RPMI7951 (cell line): ENCODE results near the gene CFHR2. TPM values are rescaled to one million over a fixed set of nuclear protein-coding genes. Genes with fewer than 3 reads are reported as not detected.

ENCODE experiments used
- DNase-seq: peaks from one replicate; pipeline ENCODE4 v3.0.0-alpha.2; 2012; ENCODE audit warnings: low read depth
- total RNA-seq: library from RNA; depleted of rRNA; stranded (reverse); fragments of >200 nt; shearing (Covaris generic); gene quantifications from 2 replicates; pipeline ENCODE4 v1.2.3, GENCODE V29; 2014; rRNA removed

The CFHR2 gene
- total RNA-seq, 1 experiment from 2014 or later = not detected

- DNase-seq = no peak
Observed at GRCh38 chr1:197001828-197002227, 58.3 kb downstream of the CFHR2 start.

GRCh38 chr1:197003132-197003531 is 59.6 kb downstream of the CFHR2 start:
- no peak for DNase-seq

- peak; percentile 4 for DNase-seq
Observed at GRCh38 chr1:197008861-197009260, 65.3 kb downstream of the CFHR2 start.

Other genes with a start within 250 kb of the CFHR2 start
- not detected in 2 replicates for gene CFHR3, start 168.9 kb upstream of the CFHR2 start, total RNA-seq
- gene CFHR1, start 124.0 kb upstream of the CFHR2 start, total RNA-seq = not detected in 2 replicates
- not detected in 2 replicates for gene CFHR4, start 55.7 kb upstream of the CFHR2 start, total RNA-seq
- gene CFHR5, start 33.8 kb downstream of the CFHR2 start, total RNA-seq = not detected in 2 replicates
- gene F13B, start 123.5 kb downstream of the CFHR2 start, total RNA-seq = 0.24 TPM in 1 of 2 replicates, not detected in the other
- gene ASPM, start 202.9 kb downstream of the CFHR2 start, total RNA-seq = 101 and 119 TPM in 2 replicates